ENCODE data around the gene CRKL.
"Not testable (repeated sequence)": the region's sequence is repeated elsewhere in the genome, so short reads cannot be mapped to it uniquely, and the experiment has no call there.

Gene CRKL

GRCh38 chr22:20901093-20902033, 15.8 kb upstream of the CRKL start:
- DNase-seq = not testable (repeated sequence)

- no peak for DNase-seq
Observed at GRCh38 chr22:20903093-20903492, 14.1 kb upstream of the CRKL start.

GRCh38 chr22:20904008-20904979, 12.9 kb upstream of the CRKL start:
- DNase-seq = peak; percentile 92 to 95

GRCh38 chr22:20904980-20905355, 12.2 kb upstream of the CRKL start:
- DNase-seq = no peak

- no peak for DNase-seq
Observed at GRCh38 chr22:20905415-20906386, 11.5 kb upstream of the CRKL start.

- DNase-seq = no peak
Observed at GRCh38 chr22:20906387-20906767, 10.8 kb upstream of the CRKL start.

- DNase-seq = not testable (repeated sequence)
Observed at GRCh38 chr22:20908717-20909116, 8.5 kb upstream of the CRKL start.

GRCh38 chr22:20909543-20910303, 7.5 kb upstream of the CRKL start:
- no peak for DNase-seq

- no peak for DNase-seq
Observed at GRCh38 chr22:20912494-20912893, 4.7 kb upstream of the CRKL start.

GRCh38 chr22:20918663-20919218, 1.5 kb downstream of the CRKL start:
- no peak for DNase-seq

- no peak for DNase-seq
Observed at GRCh38 chr22:20919718-20920117, 2.5 kb downstream of the CRKL start.

- DNase-seq = no peak
Observed at GRCh38 chr22:20920881-20921203, 3.6 kb downstream of the CRKL start.

GRCh38 chr22:20922141-20922751, 5.0 kb downstream of the CRKL start:
- no peak for DNase-seq

GRCh38 chr22:20926243-20926642, 9.0 kb downstream of the CRKL start:
- DNase-seq = no peak

- DNase-seq = no peak
Observed at GRCh38 chr22:20927940-20928572, 10.8 kb downstream of the CRKL start.

- DNase-seq = no peak
Observed at GRCh38 chr22:20928573-20928967, 11.4 kb downstream of the CRKL start.

- DNase-seq = no peak
Observed at GRCh38 chr22:20930004-20930403, 12.8 kb downstream of the CRKL start.

GRCh38 chr22:20930435-20930834, 13.2 kb downstream of the CRKL start:
- not testable (repeated sequence) for DNase-seq

GRCh38 chr22:20931126-20931654, 14.0 kb downstream of the CRKL start:
- DNase-seq = no peak

- DNase-seq = no peak
Observed at GRCh38 chr22:20933910-20934309, 16.7 kb downstream of the CRKL start.
